Left lung (tissue), 10 donors: ENCODE measurements around the gene BRD7. TPM values are rescaled to one million over a fixed set of nuclear protein-coding genes. Genes with fewer than 3 reads are reported as not detected.
A peak's percentile ranks its signal among the peaks of the same experiment; 100 is the strongest.

Experiments
- ATAC-seq: fragments of 200-7000 bp; cut with Tn5 transposase; one replicate; pipeline ENCODE4 v1.9.1; 2020; ENCODE audit warnings: moderate library complexity
- DNase-seq, 4 donors: peaks; one replicate each; pipeline ENCODE4 v3.0.0-alpha.2; 2013 to 2020
- H3K27ac ChIP-seq, 2 donors: fragments of 200-600 bp; sonication (generic) in 1 of 2; one replicate each; pipeline versions ENCODE4 v1.5.0 to v1.8.0; 2020 to 2021
- H3K27me3 ChIP-seq, 2 donors: fragments of 200-600 bp; sonication (generic) in 1 of 2; one replicate each; pipeline versions ENCODE4 v1.5.0 to v1.8.0; 2020 to 2021
- H3K36me3 ChIP-seq, 2 donors: fragments of 200-600 bp; sonication (generic) in 1 of 2; one replicate each; pipeline versions ENCODE4 v1.5.0 to v1.8.0; 2020 to 2021
- H3K4me1 ChIP-seq, 2 donors: fragments of 200-600 bp; one replicate each; pipeline ENCODE4 v1.8.0; 2021
- H3K4me3 ChIP-seq, 2 donors: fragments of 200-600 bp; sonication (generic) in 1 of 2; one replicate each; pipeline versions ENCODE4 v1.5.0 to v1.8.0; 2020 to 2021; ENCODE audit warnings: mild to moderate bottlenecking in 1 of 2
- H3K9me3 ChIP-seq, 2 donors: fragments of 200-600 bp; sonication (generic) in 1 of 2; one replicate each; pipeline versions ENCODE4 v1.5.0 to v1.8.0; 2020 to 2021
- CTCF ChIP-seq, 2 donors: fragments of 200-600 bp; sonication (generic) in 1 of 2; IDR thresholded peaks; one replicate each; pipeline versions ENCODE4 v1.5.0 to v1.8.0; 2021; ENCODE audit warnings: antibody characterized with exemption in 2 of 2
- intact Hi-C, 2 donors: fragments of 100-400 bp; cut with DNase I; formaldehyde crosslinking; loops; one replicate each; pipeline versions ENCODE4 v1.11.2 to v1.14.2; 2022
- polyA plus RNA-seq, 6 donors: library from polyadenylated mRNA; unstranded; fragments of 120-200 nt; gene quantifications; one replicate each; pipeline ENCODE4 v1.2.1, GENCODE V29; 2013; ENCODE audit not compliant: insufficient read length in 6 of 6
- total RNA-seq, 2 donors: library from RNA; stranded (reverse); fragmentation: NEBNext Ultra II Directional; extraction: Animal tissue kit (Norgen Biotek cat#: 25700); gene quantifications; one replicate each; pipeline ENCODE4 v1.2.1, GENCODE V29; 2021
- donor health status: DM: no; HTN: yes; CAD: no.
- donor health status: DM: no; HTN: no; CAD: no.

BRD7 gene
- total and polyA plus RNA-seq, 8 donors: 59.8 to 113 (median 97.6) TPM

- no peak for ATAC-seq
- intact Hi-C loops: loop anchor here in 1 of 2 donors (10.0 kb wide), 1 partner anchor 431 kb away; no protein-coding TSS in a partner anchor
- H3K36me3 ChIP-seq: no peaks in the 10 kb centered on the region
- H3K4me1 ChIP-seq: peaks cover 0 to 6% of the 10 kb centered on the region in 2 donors
- no peaks in the 10 kb centered on the region for H3K9me3 ChIP-seq
- H3K4me3 ChIP-seq: no peak overlapping the region
- H3K27me3 ChIP-seq: no peaks in the 10 kb centered on the region
- DNase-seq: no peak
- no peak for TF ChIP-seq CTCF (IDR thresholded peaks at IDR 0.05)
- H3K27ac ChIP-seq: no peak overlapping the region
Measured at GRCh38 chr16:50373345-50373701, 4.5 kb upstream of the BRD7 start.

DNA sequence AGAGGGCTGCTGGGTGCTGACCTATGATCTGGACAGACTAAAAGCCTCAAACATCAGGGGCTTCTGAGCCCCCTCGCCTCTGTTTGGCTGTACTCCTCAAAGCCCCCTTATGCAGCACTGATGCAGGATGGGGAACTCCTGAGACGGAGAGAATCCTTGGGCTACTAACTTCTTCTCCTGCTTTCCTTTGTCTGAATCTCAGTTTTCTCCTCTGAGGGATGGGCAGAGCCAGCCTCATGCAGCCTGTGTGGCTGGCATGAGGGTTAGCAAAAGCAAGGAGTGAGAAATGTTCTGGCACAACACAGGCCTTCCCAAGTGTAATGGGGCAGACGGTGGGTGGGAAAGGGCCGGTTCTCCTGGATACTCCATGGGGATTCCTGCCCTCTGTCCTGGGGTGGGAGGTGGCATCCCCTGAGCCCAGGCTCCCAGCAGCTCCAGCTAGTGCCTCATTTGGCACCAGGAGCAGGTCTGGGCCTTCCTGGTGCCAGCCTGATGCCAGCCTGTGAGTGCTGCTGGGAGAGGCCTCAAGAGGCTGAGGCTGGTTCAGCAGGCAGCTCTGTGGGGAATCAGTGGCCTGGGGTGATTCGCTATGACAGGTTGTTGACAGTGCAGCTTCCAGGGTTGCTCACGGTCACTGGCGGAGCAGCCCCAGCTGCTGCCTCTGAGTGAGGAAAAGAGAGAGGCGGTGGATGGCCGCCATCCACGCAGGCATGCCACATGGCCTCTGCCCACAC is 4.0 kb upstream of the BRD7 start:
- TF ChIP-seq CTCF (IDR thresholded peaks at IDR 0.05): no peak
- no peaks in the 10 kb centered on the region for H3K9me3 ChIP-seq
- intact Hi-C loops: loop anchor here in 1 of 2 donors (10.0 kb wide), 1 partner anchor 432 kb away; no protein-coding TSS in a partner anchor
- H3K27me3 ChIP-seq: no peaks in the 10 kb centered on the region
- H3K4me3 ChIP-seq: no peak overlapping the region
- no peak for ATAC-seq
- no peak overlapping the region for H3K27ac ChIP-seq
- H3K36me3 ChIP-seq: no peaks in the 10 kb centered on the region
- H3K4me1 ChIP-seq: peaks cover 1 to 9% of the 10 kb centered on the region in 2 donors
- DNase-seq: peak in 1 of 4 donors; percentile 20

DNA sequence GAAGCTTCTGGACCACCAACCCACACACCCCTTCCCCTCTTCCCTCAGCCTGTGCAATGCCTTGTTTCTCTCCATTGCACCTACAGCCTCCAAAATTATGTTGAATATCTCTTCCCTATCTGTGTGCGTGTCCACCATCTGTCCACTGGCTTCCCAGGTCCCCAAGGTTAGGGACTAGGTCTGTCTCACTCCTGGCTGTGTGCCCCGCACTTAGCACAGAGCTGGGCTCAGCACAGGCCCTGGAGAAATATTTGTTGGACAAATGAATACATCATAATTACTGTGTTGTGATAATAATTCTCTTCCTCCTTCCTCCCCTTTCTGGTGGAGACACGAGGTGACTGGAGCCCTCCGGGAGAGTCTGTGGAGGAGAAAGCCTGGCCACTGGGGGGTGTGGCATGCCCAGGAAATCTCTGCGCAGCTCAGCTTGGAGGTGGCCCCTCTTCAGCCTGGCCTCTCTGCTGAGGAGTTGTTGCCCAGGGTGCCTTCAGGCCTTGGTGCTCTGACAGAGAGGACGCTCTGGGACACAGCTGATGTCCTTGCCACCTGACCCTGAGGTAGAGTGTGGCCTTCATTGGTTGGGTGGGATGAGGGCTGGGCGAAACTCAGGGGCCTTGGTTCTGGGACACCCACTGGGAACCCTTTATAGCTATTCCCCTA is 3.3 kb upstream of the BRD7 start:
- peak in 2 of 4 donors; percentile 28 to 65 for DNase-seq
- H3K27me3 ChIP-seq: no peaks in the 10 kb centered on the region
- no peak overlapping the region for H3K4me3 ChIP-seq
- intact Hi-C loops: loop anchor here in 1 of 2 donors (10.0 kb wide), 1 partner anchor 433 kb away; no protein-coding TSS in a partner anchor
- peaks cover 9 to 16% of the 10 kb centered on the region in 2 donors for H3K4me1 ChIP-seq
- no peak overlapping the region for H3K27ac ChIP-seq
- ATAC-seq: peak; percentile 10
- no peaks in the 10 kb centered on the region for H3K36me3 ChIP-seq
- no peak for TF ChIP-seq CTCF (IDR thresholded peaks at IDR 0.05)
- H3K9me3 ChIP-seq: no peaks in the 10 kb centered on the region

- DNase-seq (no peak), ATAC-seq (no peak)
- Histone ChIP-seq H3K27me3 (no peaks in the 10 kb centered on the region), H3K4me3 (no peak overlapping the region), H3K36me3 (no peaks in the 10 kb centered on the region), H3K9me3 (no peaks in the 10 kb centered on the region), H3K27ac (no peak overlapping the region), H3K4me1 (peaks cover 14 to 25% of the 10 kb centered on the region in 2 donors)
- intact Hi-C loops: loop anchor here in 1 of 2 donors (10.0 kb wide), 1 partner anchor 434 kb away; no protein-coding TSS in a partner anchor
- TF ChIP-seq CTCF (IDR thresholded peaks at IDR 0.05): no peak
Measured at GRCh38 chr16:50371036-50371716, 2.4 kb upstream of the BRD7 start.
